Measurements from ENCODE around the gene COMMD9. TPM values are rescaled to one million over a fixed set of nuclear protein-coding genes. Genes with fewer than 3 reads are reported as not detected.
"Not testable (repeated sequence)": the region's sequence is repeated elsewhere in the genome, so short reads cannot be mapped to it uniquely, and the experiment has no call there.

COMMD9 gene
- total RNA-seq, 4 donors from 2014 or later: 36.9 to 58.0 (median 47.8) TPM

GRCh38 chr11:36326524-36327419 is 37.5 kb upstream of the COMMD9 start:
- Histone ChIP-seq H3K36me3 (no peaks in the 10 kb centered on the region), H3K27ac (no peak overlapping the region), H3K4me1 (no peaks in the 10 kb centered on the region), H3K27me3 (no peaks in the 10 kb centered on the region), H3K4me3 (no peak overlapping the region), H3K9me3 (no peaks in the 10 kb centered on the region)
- 62 to 79% methylated on average over 3 of the region's 3 CpGs for WGBS, 2 donors
- DNase-seq (ENCODE audit: low spot score in 2 of 2): no peak
- TF ChIP-seq CTCF (IDR thresholded peaks at IDR 0.05): no peak
- TF ChIP-seq POLR2A (IDR thresholded peaks at IDR 0.05): no peak
- TF ChIP-seq EP300 (IDR thresholded peaks at IDR 0.05): no peak

- H3K4me3 ChIP-seq; DNase-seq (ENCODE audit: low spot score in 2 of 2); H3K9me3 ChIP-seq; H3K27me3 ChIP-seq; H3K4me1 ChIP-seq; H3K36me3 ChIP-seq; H3K27ac ChIP-seq: not testable (repeated sequence)
- WGBS, 2 donors: 86 to 88% methylated on average over 5 of the region's 5 CpGs
These were observed 36.2 kb upstream of the COMMD9 start for GRCh38 chr11:36325403-36325802.

- not testable (repeated sequence) for H3K36me3 ChIP-seq; H3K27me3 ChIP-seq; H3K4me3 ChIP-seq; H3K4me1 ChIP-seq; DNase-seq (ENCODE audit: low spot score in 2 of 2); H3K27ac ChIP-seq; H3K9me3 ChIP-seq
- 90 to 94% methylated on average over 15 of the region's 15 CpGs for WGBS, 2 donors
These were observed 35.7 kb upstream of the COMMD9 start for GRCh38 chr11:36324956-36325355.

- no peak overlapping the region for H3K27ac ChIP-seq
- WGBS, 2 donors: 36 to 45% methylated on average over 2 of the region's 2 CpGs
- H3K4me1 ChIP-seq: no peaks in the 10 kb centered on the region
- H3K9me3 ChIP-seq: no peaks in the 10 kb centered on the region
- H3K27me3 ChIP-seq: no peaks in the 10 kb centered on the region
- no peak overlapping the region for H3K4me3 ChIP-seq
- H3K36me3 ChIP-seq: no peaks in the 10 kb centered on the region
- TF ChIP-seq POLR2A (IDR thresholded peaks at IDR 0.05) (no peak), EP300 (IDR thresholded peaks at IDR 0.05) (no peak), CTCF (IDR thresholded peaks at IDR 0.05) (no peak)
- no peak for DNase-seq (ENCODE audit: low spot score in 2 of 2)
These were observed 28.8 kb upstream of the COMMD9 start for GRCh38 chr11:36317992-36318391.

- no peak for DNase-seq (ENCODE audit: low spot score in 2 of 2)
- H3K4me1 ChIP-seq: no peaks in the 10 kb centered on the region
- H3K27me3 ChIP-seq: no peaks in the 10 kb centered on the region
- 68 to 70% methylated on average over 3 of the region's 3 CpGs for WGBS, 2 donors
- H3K27ac ChIP-seq: no peak overlapping the region
- no peak overlapping the region for H3K4me3 ChIP-seq
- TF ChIP-seq POLR2A (IDR thresholded peaks at IDR 0.05): no peak
- no peak for TF ChIP-seq CTCF (IDR thresholded peaks at IDR 0.05)
- no peak for TF ChIP-seq EP300 (IDR thresholded peaks at IDR 0.05)
- H3K9me3 ChIP-seq: no peaks in the 10 kb centered on the region
- H3K36me3 ChIP-seq: no peaks in the 10 kb centered on the region
These were observed 26.8 kb upstream of the COMMD9 start for GRCh38 chr11:36316049-36316448.

GRCh38 chr11:36314434-36314767 is 25.2 kb upstream of the COMMD9 start:
- Histone ChIP-seq H3K27me3 (no peaks in the 10 kb centered on the region), H3K9me3 (no peaks in the 10 kb centered on the region), H3K4me3 (no peak overlapping the region), H3K36me3 (no peaks in the 10 kb centered on the region), H3K27ac (no peak overlapping the region), H3K4me1 (no peaks in the 10 kb centered on the region)
- 28 to 31% methylated on average over 6 of the region's 6 CpGs for WGBS, 2 donors
- TF ChIP-seq POLR2A (IDR thresholded peaks at IDR 0.05) (no peak), EP300 (IDR thresholded peaks at IDR 0.05) (no peak), CTCF (IDR thresholded peaks at IDR 0.05) (no peak)
- DNase-seq (ENCODE audit: low spot score in 2 of 2): no peak
